IMR-90 (cell line): ENCODE data around the gene EXD2. TPM values are rescaled to one million over a fixed set of nuclear protein-coding genes. Genes with fewer than 3 reads are reported as not detected.

Source experiments
- ATAC-seq: fragments of 200-7000 bp; cut with Tn5 transposase; 2 replicates; pipeline ENCODE4 v1.9.1; 2020; ENCODE audit warnings: low read depth, mild to moderate bottlenecking, moderate library complexity
- Bru-seq: library from RNA; stranded (reverse); fragments of 400-500 nt; gene quantifications from one replicate; lab custom pipeline; 2021; lab: Mats Ljungman, UMichigan
- BruChase-seq, 2 experiments: library from RNA; stranded (reverse); fragments of 400-500 nt; gene quantifications; one replicate each; lab custom pipeline; 2021; lab: Mats Ljungman, UMichigan
- BruUV-seq: library from RNA; stranded (reverse); fragments of 400-500 nt; replicated peaks from 2 replicates; lab custom pipeline; 2021; lab: Mats Ljungman, UMichigan
- CTCF ChIA-PET: fragments of 300-600 bp; formaldehyde crosslinking; extraction: SDS; loops from one replicate; lab custom pipeline; 2021; ENCODE audit warnings: antibody characterized with exemption; lab: Yijun Ruan, JAX
- POLR2A ChIA-PET: fragments of 300-600 bp; sonication (Branson Sonifier 250); formaldehyde crosslinking; loops from one replicate; lab custom pipeline; 2022; ENCODE audit warnings: antibody characterized with exemption; ENCODE audit not compliant: unreplicated experiment; lab: Charles Lee
- DNase-seq: peaks from one replicate; pipeline ENCODE4 v3.0.0; 2013
- H2AFZ ChIP-seq: replicated peaks from 2 replicates; pipeline ENCODE3; 2013; ENCODE audit warnings: low read length, mild to moderate bottlenecking; ENCODE audit not compliant: poor library complexity
- H2AK5ac ChIP-seq: 2 replicates; pipeline ENCODE4 v1.6.1; 2013; ENCODE audit warnings: low read depth, low read length, inconsistent platforms
- H2AK9ac ChIP-seq: replicated peaks from 2 replicates; pipeline ENCODE3; 2013; ENCODE audit warnings: mild to moderate bottlenecking, low read depth, low read length, moderate library complexity; ENCODE audit not compliant: poor library complexity
- H2BK120ac ChIP-seq: 2 replicates; pipeline ENCODE4 v1.6.1; 2013; ENCODE audit warnings: low read depth, low read length, inconsistent platforms
- H2BK15ac ChIP-seq: 3 replicates; pipeline ENCODE4 v1.6.1; 2013; ENCODE audit warnings: low read depth, low read length, inconsistent platforms
- H2BK20ac ChIP-seq: 2 replicates; pipeline ENCODE4 v1.6.1; 2013; ENCODE audit warnings: low read depth, mild to moderate bottlenecking, inconsistent platforms, low read length, moderate library complexity
- H2BK5ac ChIP-seq: 2 replicates; pipeline ENCODE4 v1.6.1; 2013; ENCODE audit warnings: mild to moderate bottlenecking, low read depth, low read length, inconsistent platforms; ENCODE audit not compliant: poor library complexity, severe bottlenecking
- H3K14ac ChIP-seq: replicated peaks from 2 replicates; pipeline ENCODE4 v1.6.1; 2013; ENCODE audit warnings: low read depth, low read length, inconsistent platforms
- H3K18ac ChIP-seq: 2 replicates; pipeline ENCODE4 v1.6.1; 2013; ENCODE audit warnings: low read depth, low read length, control low read depth
- H3K23ac ChIP-seq: 2 replicates; pipeline ENCODE4 v1.6.1; 2013; ENCODE audit warnings: low read depth, low read length, inconsistent platforms
- H3K27ac ChIP-seq: 2 replicates; pipeline ENCODE4 v1.5.1; 2013; ENCODE audit warnings: mild to moderate bottlenecking, control low read depth, low read length; ENCODE audit not compliant: insufficient read depth
- H3K27me3 ChIP-seq: 2 replicates; pipeline ENCODE4 v1.6.1; 2013; ENCODE audit warnings: low read length; ENCODE audit not compliant: control insufficient read depth, insufficient read depth
- H3K36me3 ChIP-seq: 2 replicates; pipeline ENCODE4 v1.6.1; 2013; ENCODE audit warnings: low read length, mixed read lengths; ENCODE audit not compliant: control insufficient read depth, insufficient read depth
- H3K4ac ChIP-seq: 2 replicates; pipeline ENCODE4 v1.6.1; 2013; ENCODE audit warnings: low read depth, low read length, inconsistent platforms
- H3K4me1 ChIP-seq: 2 replicates; pipeline ENCODE4 v1.6.1; 2013; ENCODE audit warnings: low read length, mixed read lengths; ENCODE audit not compliant: control insufficient read depth, insufficient read depth
- H3K4me2 ChIP-seq: 2 replicates; pipeline ENCODE4 v1.6.1; 2013; ENCODE audit warnings: low read depth, mild to moderate bottlenecking, control low read depth, low read length, moderate library complexity
- H3K4me3 ChIP-seq: 2 replicates; pipeline ENCODE4 v1.5.1; 2013; ENCODE audit warnings: low read depth, mild to moderate bottlenecking, control low read depth, low read length, moderate library complexity; ENCODE audit not compliant: insufficient read depth
- H3K56ac ChIP-seq: 2 replicates; pipeline ENCODE4 v1.6.1; 2013; ENCODE audit warnings: low read length, inconsistent platforms; ENCODE audit not compliant: insufficient read depth; ENCODE audit errors: extremely low read depth
- H3K79me1 ChIP-seq, 2 experiments: 2 replicates each; pipeline ENCODE4 v1.6.1; 2013; ENCODE audit warnings: low read length in 2 of 2, inconsistent platforms in 1 of 2, low read depth in 1 of 2
- H3K9ac ChIP-seq: 2 replicates; pipeline ENCODE4 v1.6.1; 2013; ENCODE audit warnings: low read depth, low read length, control low read depth
- H3K9me1 ChIP-seq: 2 replicates; pipeline ENCODE4 v1.6.1; 2013; ENCODE audit warnings: low read length, inconsistent platforms; ENCODE audit not compliant: insufficient read depth
- H3K9me3 ChIP-seq: 2 replicates; pipeline ENCODE4 v1.6.1; 2013; ENCODE audit warnings: low read length; ENCODE audit not compliant: control insufficient read depth, insufficient read depth
- H4K20me1 ChIP-seq: 2 replicates; pipeline ENCODE4 v1.6.1; 2013; ENCODE audit warnings: low read length, inconsistent platforms; ENCODE audit not compliant: insufficient read depth
- H4K5ac ChIP-seq: 2 replicates; pipeline ENCODE4 v1.6.1; 2013; ENCODE audit warnings: mild to moderate bottlenecking, low read depth, low read length, control low read depth
- H4K8ac ChIP-seq, 2 experiments: 2 replicates each; pipeline ENCODE4 v1.6.1; 2013; ENCODE audit warnings: low read depth in 2 of 2, low read length in 2 of 2, control low read depth in 1 of 2, inconsistent platforms in 1 of 2
- H4K91ac ChIP-seq: 2 replicates; pipeline ENCODE4 v1.6.1; 2013; ENCODE audit warnings: low read depth, low read length, inconsistent platforms; ENCODE audit not compliant: insufficient read depth
- CEBPB ChIP-seq: IDR thresholded peaks from 2 replicates; pipeline ENCODE4 v1.6.1; 2012; ENCODE audit warnings: low read depth, low read length, improper control_type of control experiment
- CHD1 ChIP-seq: IDR thresholded peaks from 2 replicates; pipeline ENCODE4 v1.6.1; 2012; ENCODE audit warnings: low read depth, low read length, improper control_type of control experiment
- MAZ ChIP-seq: IDR thresholded peaks from 2 replicates; pipeline ENCODE4 v1.6.1; 2012; ENCODE audit warnings: low read depth, mild to moderate bottlenecking, low read length, improper control_type of control experiment, moderate library complexity, borderline replicate concordance
- RCOR1 ChIP-seq: IDR thresholded peaks from 2 replicates; pipeline ENCODE4 v1.6.1; 2012; ENCODE audit warnings: mild to moderate bottlenecking, low read length, improper control_type of control experiment; ENCODE audit not compliant: insufficient replicate concordance
- RFX5 ChIP-seq: IDR thresholded peaks from 2 replicates; pipeline ENCODE4 v1.8.0; 2012; ENCODE audit warnings: low read depth, mild to moderate bottlenecking, low read length, moderate library complexity
- WGBS, 2 experiments: methylation state at CpG; one replicate each; pipeline versions ENCODE4 v1.1.5 to v1.1.7; 2013; ENCODE audit warnings: missing lambda C conversion rate in 2 of 2; ENCODE audit not compliant: insufficient read length in 1 of 2; ENCODE audit errors: extremely low coverage in 2 of 2; 5-methylcytosine and 5-hydroxymethylcytosine counted together
- dilution Hi-C: fragments of 300-500 bp; cut with HindIII; formaldehyde crosslinking; loops from one replicate; pipeline ENCODE4 v1.14.3; 2018; ENCODE audit warnings: low sequenced_read_pairs; ENCODE audit not compliant: unreplicated experiment
- in situ Hi-C: fragments of 300-500 bp; cut with MboI; formaldehyde crosslinking; loops from 3 replicates; pipeline ENCODE4 v1.14.3; 2019; ENCODE audit warnings: low sequenced_read_pairs, inconsistent platforms, mixed read lengths
- intact Hi-C: fragments of 100-400 bp; cut with micrococcal nuclease; formaldehyde crosslinking; loops from 2 replicates; pipeline ENCODE4 v1.10.0; 2022
- long read RNA-seq: library from polyadenylated mRNA; unstranded; transcript quantifications from one replicate; pipeline ENCODE4 v2.0.0, GENCODE V29; 2021; ENCODE audit not compliant: unreplicated experiment
- polyA plus RNA-seq, 3 experiments: library from polyadenylated mRNA; depleted of rRNA; stranded (reverse); fragments of >200 nt; gene quantifications; 2 replicates each; pipeline ENCODE4 v1.2.3, GENCODE V29; 2012; ENCODE audit warnings: low replicate concordance in 1 of 3
- total RNA-seq: library from RNA; depleted of rRNA; stranded (reverse); fragments of >200 nt; gene quantifications from 2 replicates; pipeline ENCODE4 v1.2.3, GENCODE V29; 2012; rRNA removed

Gene EXD2
- 12.8 and 13.3 TPM in 2 replicates for total RNA-seq
- 9.0 and 11.0 TPM in 2 replicates for polyA plus RNA-seq (2012; rRNA removed)
- polyA plus RNA-seq (2012; cell fraction: cytosol; rRNA removed), result 4.3 and 5.3 TPM in 2 replicates
- polyA plus RNA-seq (2012; cell fraction: nucleus; rRNA removed; ENCODE audit: low replicate concordance), result 4.1 and 11.0 TPM in 2 replicates
- Bru-seq, nascent RNA, result percentile 59 among the genes with signal in this experiment
- percentile 66 among the genes with signal in this experiment for BruChase-seq, experiment 1, labeled RNA remaining after a 6-hour chase
- percentile 57 among the genes with signal in this experiment for BruChase-seq, experiment 2, labeled RNA remaining after a 2-hour chase
- long read RNA-seq, full-length matches to known transcripts, result 12 of 34 reads
- long read RNA-seq, partial matches to known transcripts, result 5 of 34 reads
- long read RNA-seq, other reads (novel, unspliced or antisense), result 17 of 34 reads

- peak within 1 kb of the TSS; percentile 25 to 98 for H4K8ac ChIP-seq
- H3K23ac ChIP-seq, result peak within 1 kb of the TSS; percentile 41
- H3K27ac ChIP-seq, result peak within 1 kb of the TSS; percentile 54; the same call in 1 of the 2 replicates
- H2AK5ac ChIP-seq, result no peak within 1 kb of the TSS
- H3K36me3 ChIP-seq, result no peaks in the 10 kb centered on the region
- ChIA-PET CTCF (no interaction called here), POLR2A (no interaction called here)
- 0 out of 2 replicates have a peak within 1 kb of the TSS, but pooled peaks have one; percentile 40 for H2BK120ac ChIP-seq
- H4K91ac ChIP-seq, result peak within 1 kb of the TSS; percentile 67; the same call in 1 of the 2 replicates
- H3K14ac ChIP-seq, result peak within 1 kb of the TSS; percentile 85; the same call in 1 of the 2 replicates
- peak within 1 kb of the TSS; percentile 76 for H3K9ac ChIP-seq
- H2AK9ac ChIP-seq, result peak within 1 kb of the TSS; percentile 97
- 1% methylated on average over 17 of the region's 58 CpGs; no CpG with 5 or more reads in 1 of the 2 experiments for WGBS, 2 experiments
- TF ChIP-seq CEBPB (peak; percentile 19; the same call in 1 of the 2 replicates), CHD1 (no peak), RFX5 (no peak), RCOR1 (no peak), MAZ (no peak)
- no peaks in the 10 kb centered on the region for H3K9me1 ChIP-seq
- intact Hi-C loops (no loop called here), dilution Hi-C loops (no loop called here), in situ Hi-C loops (no loop called here)
- peak within 1 kb of the TSS; percentile 75 for H4K5ac ChIP-seq
- no peaks in the 10 kb centered on the region for H4K20me1 ChIP-seq
- ATAC-seq (peak; percentile 98), DNase-seq (peak; percentile 80)
- no peak within 1 kb of the TSS for H2BK15ac ChIP-seq
- H3K27me3 ChIP-seq, result no peaks in the 10 kb centered on the region; the same call in 1 of the 2 replicates
- peak within 1 kb of the TSS; percentile 31; the same call in 1 of the 2 replicates for H2BK20ac ChIP-seq
- no TSS peak for BruUV-seq
- no peaks in the 10 kb centered on the region for H3K9me3 ChIP-seq
- H3K56ac ChIP-seq, result no peak within 1 kb of the TSS
- H3K4ac ChIP-seq, result peak within 1 kb of the TSS; percentile 68
- H2BK5ac ChIP-seq, result no peak within 1 kb of the TSS
- no peaks in the 10 kb centered on the region for H3K4me1 ChIP-seq
- no peak within 1 kb of the TSS for H3K18ac ChIP-seq
- peak within 1 kb of the TSS; percentile 86 for H3K4me3 ChIP-seq
- H3K79me1 ChIP-seq, result peaks cover 2 to 17% of the 10 kb centered on the region in 2 experiments; a peak in 2 of 4 replicates
- peak within 1 kb of the TSS; percentile 100 for H2AFZ ChIP-seq
- peak within 1 kb of the TSS; percentile 80 for H3K4me2 ChIP-seq
Measured at GRCh38 chr14:69191340-69192111, at the start of gene EXD2. Gene EXD2 (plus strand): TSS chr14:69191498. CDS start chr14:69209471, 17,973 bp downstream.
